Measurements from ENCODE around the gene C4orf51.

C4orf51 gene

DNA sequence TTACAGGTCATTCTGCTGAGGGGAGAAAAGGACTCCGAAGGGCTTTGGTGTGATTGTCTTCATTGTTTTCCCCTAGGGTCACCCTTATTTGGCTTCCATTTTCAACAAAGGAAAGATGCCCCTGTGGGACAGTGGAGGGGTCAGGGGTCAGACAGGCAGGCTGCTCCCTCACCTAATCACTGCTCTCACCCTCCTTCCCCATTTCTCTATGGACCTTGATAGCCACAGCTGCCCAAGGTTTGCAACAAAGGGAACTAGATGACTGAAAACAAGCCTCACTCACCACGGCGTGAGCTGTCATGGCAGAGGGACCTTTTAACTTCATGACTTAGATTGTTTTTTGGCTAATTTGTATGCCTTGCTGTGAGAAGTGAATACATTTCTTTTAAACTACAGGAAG, 40.7 kb downstream of the C4orf51 start:
- H3K4me3 ChIP-seq (ENCODE audit: low read depth, low read length) = no peak overlapping the region
- no peak for DNase-seq (ENCODE audit: low read depth)
- TF ChIP-seq, protein P1, sequence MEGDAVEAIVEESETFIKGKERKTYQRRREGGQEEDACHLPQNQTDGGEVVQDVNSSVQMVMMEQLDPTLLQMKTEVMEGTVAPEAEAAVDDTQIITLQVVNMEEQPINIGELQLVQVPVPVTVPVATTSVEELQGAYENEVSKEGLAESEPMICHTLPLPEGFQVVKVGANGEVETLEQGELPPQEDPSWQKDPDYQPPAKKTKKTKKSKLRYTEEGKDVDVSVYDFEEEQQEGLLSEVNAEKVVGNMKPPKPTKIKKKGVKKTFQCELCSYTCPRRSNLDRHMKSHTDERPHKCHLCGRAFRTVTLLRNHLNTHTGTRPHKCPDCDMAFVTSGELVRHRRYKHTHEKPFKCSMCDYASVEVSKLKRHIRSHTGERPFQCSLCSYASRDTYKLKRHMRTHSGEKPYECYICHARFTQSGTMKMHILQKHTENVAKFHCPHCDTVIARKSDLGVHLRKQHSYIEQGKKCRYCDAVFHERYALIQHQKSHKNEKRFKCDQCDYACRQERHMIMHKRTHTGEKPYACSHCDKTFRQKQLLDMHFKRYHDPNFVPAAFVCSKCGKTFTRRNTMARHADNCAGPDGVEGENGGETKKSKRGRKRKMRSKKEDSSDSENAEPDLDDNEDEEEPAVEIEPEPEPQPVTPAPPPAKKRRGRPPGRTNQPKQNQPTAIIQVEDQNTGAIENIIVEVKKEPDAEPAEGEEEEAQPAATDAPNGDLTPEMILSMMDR (IDR thresholded peaks at IDR 0.05; ENCODE audit: low read depth, low read length, missing control alignments) = no peak

DNA sequence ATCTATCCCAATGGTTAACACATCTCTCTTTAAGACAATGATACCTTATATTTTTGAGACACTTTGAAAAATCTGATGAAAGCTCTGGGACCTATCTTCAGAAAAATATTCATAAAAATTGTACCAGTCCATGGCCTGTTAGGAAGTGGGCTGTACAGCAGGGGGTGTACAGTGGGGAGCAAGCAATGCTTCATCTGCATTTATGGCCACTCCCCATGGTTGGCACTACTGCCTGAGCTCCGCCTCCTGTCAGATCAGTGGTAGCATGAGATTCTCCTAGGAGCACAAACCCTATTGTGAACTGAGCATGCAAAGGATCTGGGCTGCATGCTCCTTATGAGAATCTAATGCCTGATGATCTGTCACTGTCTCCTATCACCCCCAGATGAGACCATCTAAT, 42.6 kb downstream of the C4orf51 start:
- DNase-seq (ENCODE audit: low read depth) = no peak
- TF ChIP-seq, protein P1 (IDR thresholded peaks at IDR 0.05; ENCODE audit: low read depth, low read length, missing control alignments) = no peak
- no peak overlapping the region for H3K4me3 ChIP-seq (ENCODE audit: low read depth, low read length)

DNA sequence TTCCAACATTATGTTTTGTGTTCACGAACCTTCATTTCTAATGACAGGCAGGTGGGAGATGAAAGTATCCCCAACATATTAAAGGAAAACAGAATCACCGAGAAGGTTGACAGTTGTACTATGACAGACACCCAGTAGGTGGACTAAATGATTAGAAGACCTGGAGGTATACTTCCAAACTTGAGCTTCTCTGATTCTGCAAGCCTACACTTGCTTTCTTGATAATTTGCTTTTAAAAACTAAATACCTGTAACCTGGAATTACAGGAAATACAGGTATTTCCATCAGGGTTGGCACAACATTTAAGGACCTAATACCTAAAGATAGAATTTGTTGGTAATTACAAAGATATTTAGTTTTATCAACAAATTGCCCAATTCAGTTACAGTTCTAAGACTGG, 43.4 kb downstream of the C4orf51 start:
- TF ChIP-seq, protein P1 (IDR thresholded peaks at IDR 0.05; ENCODE audit: low read depth, low read length, missing control alignments) = peak; percentile 6
- no peak overlapping the region for H3K4me3 ChIP-seq (ENCODE audit: low read depth, low read length)
- no peak for DNase-seq (ENCODE audit: low read depth)

DNA sequence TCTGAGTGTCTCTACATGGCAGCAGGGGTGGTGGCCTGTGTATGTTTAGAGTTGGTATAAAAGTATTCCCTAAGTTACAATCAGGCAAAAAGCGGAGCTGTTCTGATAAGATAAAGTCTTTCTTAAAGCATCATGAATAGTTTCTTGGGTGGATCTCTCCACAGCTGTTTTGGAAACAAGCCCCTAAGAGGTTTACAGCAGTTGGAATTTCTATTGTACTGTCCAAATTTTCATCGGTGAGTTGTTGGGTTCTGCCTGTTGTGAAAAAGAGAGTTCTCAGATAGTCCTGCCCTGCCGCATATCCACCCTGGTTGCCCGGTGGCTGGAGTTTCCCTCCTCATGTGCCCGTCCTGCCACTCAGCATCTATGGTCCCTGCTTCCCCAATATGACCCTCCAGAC, 50.1 kb downstream of the C4orf51 start:
- H3K4me3 ChIP-seq (ENCODE audit: low read depth, low read length) = no peak overlapping the region
- TF ChIP-seq, protein P1 (IDR thresholded peaks at IDR 0.05; ENCODE audit: low read depth, low read length, missing control alignments) = no peak
- no peak for DNase-seq (ENCODE audit: low read depth)

DNA sequence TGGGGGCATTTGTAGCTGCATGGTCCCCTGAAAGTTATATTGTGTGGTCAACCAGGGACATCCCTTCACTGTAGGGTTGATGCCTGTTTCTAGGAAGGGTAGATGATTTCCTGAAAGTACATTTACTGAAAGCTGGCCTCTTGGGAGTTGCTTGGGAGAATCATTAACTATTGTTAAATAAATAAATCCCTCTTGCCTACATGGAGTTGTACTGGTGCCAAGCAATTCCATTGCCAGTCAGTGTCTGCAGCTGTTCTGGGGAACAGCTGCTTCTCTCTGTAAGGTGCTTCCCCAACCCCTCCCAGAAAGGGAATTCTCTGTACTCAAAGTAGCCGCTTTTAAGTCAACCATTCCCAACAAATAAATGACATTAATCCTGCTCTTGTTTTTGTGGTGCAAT, 51.1 kb downstream of the C4orf51 start:
- DNase-seq (ENCODE audit: low read depth) = no peak
- TF ChIP-seq, protein P1 (IDR thresholded peaks at IDR 0.05; ENCODE audit: low read depth, low read length, missing control alignments) = no peak
- H3K4me3 ChIP-seq (ENCODE audit: low read depth, low read length) = no peak overlapping the region

DNA sequence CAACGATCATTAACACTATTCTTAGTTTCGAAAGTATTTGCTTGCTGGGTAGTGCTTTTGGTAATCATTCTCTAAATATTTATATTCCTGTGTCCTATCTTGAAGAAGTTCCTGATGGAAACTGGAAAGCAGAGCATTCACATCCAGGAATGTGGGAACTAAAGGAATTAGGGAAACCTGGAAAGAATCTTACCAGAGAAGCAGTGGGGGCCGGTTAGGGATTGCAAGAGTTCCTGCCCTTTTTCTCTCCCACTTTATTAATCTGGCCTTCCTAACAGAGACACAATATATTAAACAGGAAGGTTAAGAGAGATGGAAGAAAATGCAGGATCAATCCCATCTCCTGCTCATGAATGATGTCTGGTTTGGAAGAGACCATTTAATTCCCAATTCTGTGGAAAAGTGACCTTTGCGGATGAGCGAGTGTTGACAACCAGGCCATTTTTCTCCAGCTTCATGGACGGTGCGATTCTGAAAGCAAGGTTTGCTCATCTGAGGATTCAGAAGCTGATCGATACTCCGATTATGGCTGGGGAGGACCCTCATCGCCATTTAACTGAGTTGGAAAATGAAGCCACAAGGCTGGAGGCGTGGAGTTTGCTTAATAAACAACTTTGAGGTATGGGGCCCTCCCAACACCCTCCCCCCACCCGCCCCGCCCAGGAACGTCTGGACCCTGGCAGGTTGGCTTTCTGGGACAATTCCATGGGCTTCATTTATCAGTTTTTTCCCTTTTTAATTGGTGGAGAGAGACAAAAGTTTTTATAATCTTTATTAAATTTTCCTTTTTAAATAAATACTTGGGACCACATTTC, 52.3 kb downstream of the C4orf51 start:
- H3K4me3 ChIP-seq (ENCODE audit: low read depth, low read length) = peak overlapping the region; percentile 48
- TF ChIP-seq, protein P1 (IDR thresholded peaks at IDR 0.05; ENCODE audit: low read depth, low read length, missing control alignments) = no peak
- DNase-seq (ENCODE audit: low read depth) = no peak
